Cardiac fibroblast (primary cell): ENCODE results near the gene PLCB4.

Experiments used
- DNase-seq, 2 donors: peaks; one replicate each; pipeline versions ENCODE4 v3.0.0 to v3.0.0-alpha.2; 2010; ENCODE audit warnings: low read depth in 2 of 2
- H3K4me3 ChIP-seq, 2 donors: replicated peaks in 1 of 2; 1 replicate in 1 of 2; 2 replicates in 1 of 2; pipeline ENCODE4 v1.5.1; 2011; ENCODE audit warnings: low read depth in 2 of 2, low read length in 2 of 2, mild to moderate bottlenecking in 2 of 2, moderate library complexity in 1 of 2
- CTCF ChIP-seq: IDR thresholded peaks from one replicate; pipeline ENCODE4 v1.5.1; 2011; ENCODE audit warnings: low read depth, mild to moderate bottlenecking, low read length, inconsistent platforms

PLCB4 gene

GRCh38 chr20:9269280-9269971, 200.5 kb downstream of the PLCB4 start:
- no peak overlapping the region for H3K4me3 ChIP-seq
- TF ChIP-seq CTCF = no peak
- DNase-seq = peak; percentile 39 to 41

GRCh38 chr20:9270831-9271230, 201.9 kb downstream of the PLCB4 start:
- no peak overlapping the region for H3K4me3 ChIP-seq
- TF ChIP-seq CTCF = no peak
- DNase-seq = peak; percentile 75 to 79

GRCh38 chr20:9276966-9277468, 208.1 kb downstream of the PLCB4 start:
- no peak for DNase-seq
- no peak overlapping the region for H3K4me3 ChIP-seq
- no peak for TF ChIP-seq CTCF

DNA sequence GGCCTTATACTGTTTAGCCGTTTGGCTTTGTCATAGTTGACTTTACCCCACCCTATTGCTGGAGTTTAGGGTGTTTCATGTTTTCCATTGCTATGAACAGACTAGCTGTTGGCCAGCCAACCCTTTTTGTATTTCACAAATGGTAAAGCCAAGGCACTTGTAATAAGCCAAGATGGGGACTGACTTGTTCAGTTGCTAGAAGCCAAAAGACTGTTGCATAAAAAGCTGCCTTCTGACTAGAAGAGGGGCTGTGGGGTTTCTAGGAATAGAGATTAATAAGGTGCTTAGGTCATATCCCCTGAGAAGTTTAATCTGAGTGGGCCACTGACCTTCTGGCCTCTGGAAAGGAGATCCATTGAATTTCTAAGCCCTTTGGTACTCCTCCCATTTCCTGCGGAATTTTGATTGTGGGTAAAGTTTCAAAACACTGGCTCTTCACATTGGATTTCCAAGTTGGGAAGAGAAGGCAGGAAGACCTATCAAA, 211.1 kb downstream of the PLCB4 start:
- TF ChIP-seq CTCF = no peak
- no peak for DNase-seq

DNA sequence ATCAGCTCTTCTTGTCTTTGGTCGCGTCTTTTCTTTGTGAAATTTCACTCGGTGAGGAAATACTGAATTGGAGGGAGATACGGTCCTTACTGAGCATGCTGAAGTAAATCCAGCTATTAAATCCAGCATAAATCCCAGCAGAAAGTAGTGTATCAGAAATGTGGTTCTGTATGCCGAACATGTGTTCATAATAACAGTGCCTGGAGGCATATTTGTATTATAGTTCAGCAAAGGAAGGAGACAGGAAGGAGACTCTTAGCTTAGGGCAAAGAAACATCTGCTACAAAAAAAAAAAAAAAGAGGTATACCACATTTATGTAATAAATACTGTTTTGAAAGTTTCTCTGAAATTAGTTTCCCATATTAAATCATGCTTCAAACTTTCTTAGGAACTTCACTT, 211.8 kb downstream of the PLCB4 start:
- TF ChIP-seq CTCF = no peak

More for the DNA sequence above, 211.1 kb downstream of the PLCB4 start:
- no peak overlapping the region for H3K4me3 ChIP-seq

DNA sequence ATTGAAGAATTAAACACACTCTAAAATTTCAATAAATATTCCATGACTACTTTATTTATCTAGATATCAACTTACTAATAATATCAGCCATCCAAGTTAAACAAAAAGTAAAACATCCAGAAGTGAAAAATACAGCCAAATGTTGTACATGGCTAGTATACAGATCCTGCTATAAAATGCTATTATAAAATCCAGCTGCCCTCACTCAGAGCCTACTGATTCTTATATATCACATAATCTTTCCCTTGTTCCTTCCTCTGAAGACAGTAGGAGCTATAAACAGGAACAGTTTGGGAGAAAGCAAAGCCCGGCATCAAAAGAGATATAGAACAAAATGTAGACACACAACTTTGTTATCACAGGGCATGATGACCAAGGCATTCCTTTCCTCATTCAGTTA, 212.9 kb downstream of the PLCB4 start:
- no peak overlapping the region for H3K4me3 ChIP-seq
- TF ChIP-seq CTCF = no peak
- DNase-seq = no peak

More for the DNA sequence above, 211.8 kb downstream of the PLCB4 start:
- no peak for DNase-seq
- no peak overlapping the region for H3K4me3 ChIP-seq

DNA sequence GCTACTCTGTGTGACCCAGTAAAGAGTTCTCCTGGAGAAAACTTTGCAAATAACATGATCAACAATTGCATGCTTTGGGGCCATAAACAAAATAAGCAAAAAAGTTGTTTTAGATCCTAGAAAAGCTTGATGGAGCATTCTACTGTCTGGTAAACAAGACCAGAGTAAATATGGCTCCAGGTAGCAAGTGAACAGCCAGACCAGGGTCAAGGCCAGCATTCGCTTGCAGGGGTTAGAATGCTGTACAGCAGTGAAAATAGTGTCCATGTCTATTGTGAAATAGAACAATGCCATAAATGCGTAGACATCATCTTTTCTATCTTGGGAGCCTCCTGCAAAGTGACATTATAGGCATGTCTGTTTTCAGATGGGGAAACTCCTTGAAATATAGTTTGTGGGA, 216.7 kb downstream of the PLCB4 start:
- DNase-seq = no peak
- no peak for TF ChIP-seq CTCF
- H3K4me3 ChIP-seq = no peak overlapping the region
